HepG2 (cell line): ENCODE results near the gene DCAF15. TPM values are rescaled to one million over a fixed set of nuclear protein-coding genes. Genes with fewer than 3 reads are reported as not detected.

Experiments used
- FOXO1 ChIP-seq: sonication (generic); formaldehyde crosslinking; IDR thresholded peaks from 2 replicates; pipeline ENCODE4 v1.4.0; 2020; ENCODE audit warnings: missing genetic modification reagents
- MED8 ChIP-seq: sonication (generic); formaldehyde crosslinking; IDR thresholded peaks from 2 replicates; pipeline ENCODE4 v1.8.1; 2023; ENCODE audit warnings: mild to moderate bottlenecking, missing genetic modification reagents; ENCODE audit not compliant: insufficient replicate concordance
- REL ChIP-seq: sonication (generic); formaldehyde crosslinking; conservative IDR thresholded peaks from 2 replicates; pipeline ENCODE4 v1.8.0; 2022; ENCODE audit warnings: mild to moderate bottlenecking, missing genetic modification reagents, moderate library complexity
- SIN3B ChIP-seq: fragments of 150-350 bp; IDR thresholded peaks from 2 replicates; pipeline ENCODE4 v1.6.1; 2014; ENCODE audit warnings: low read length
- SPEN ChIP-seq: sonication (generic); formaldehyde crosslinking; IDR thresholded peaks from 2 replicates; pipeline ENCODE4 v1.5.1; 2020; ENCODE audit warnings: low read depth, mild to moderate bottlenecking, missing genetic modification reagents
- TARDBP ChIP-seq: sonication (generic); formaldehyde crosslinking; IDR thresholded peaks from 2 replicates; pipeline ENCODE4 v1.8.0; 2022; ENCODE audit warnings: mild to moderate bottlenecking, missing genetic modification reagents
- TBP ChIP-seq: sonication (generic); formaldehyde crosslinking; IDR thresholded peaks from 2 replicates; pipeline ENCODE4 v1.5.0; 2020; ENCODE audit warnings: missing genetic modification reagents
- WIZ ChIP-seq: sonication (generic); formaldehyde crosslinking; IDR thresholded peaks from 2 replicates; pipeline ENCODE4 v1.5.1; 2020; ENCODE audit warnings: mild to moderate bottlenecking, missing genetic modification reagents
- ZNF12 ChIP-seq: sonication (generic); formaldehyde crosslinking; IDR thresholded peaks from 2 replicates; pipeline ENCODE4 v1.5.0; 2020; ENCODE audit warnings: missing genetic modification reagents
- ZNF124 ChIP-seq: sonication (generic); formaldehyde crosslinking; IDR thresholded peaks from 2 replicates; pipeline ENCODE4 v1.4.0; 2020; ENCODE audit warnings: missing genetic modification reagents
- ZNF44 ChIP-seq: sonication (generic); formaldehyde crosslinking; IDR thresholded peaks from 2 replicates; pipeline ENCODE4 v1.5.1; 2020; ENCODE audit warnings: mild to moderate bottlenecking, missing genetic modification reagents
- ZNF75D ChIP-seq: sonication (generic); formaldehyde crosslinking; IDR thresholded peaks from 2 replicates; pipeline ENCODE4 v1.8.1; 2023; ENCODE audit warnings: missing genetic modification reagents, mild to moderate bottlenecking, borderline replicate concordance
- ZNF782 ChIP-seq: sonication (generic); formaldehyde crosslinking; IDR thresholded peaks from 2 replicates; pipeline ENCODE4 v1.4.0; 2020; ENCODE audit warnings: missing genetic modification reagents, mild to moderate bottlenecking, borderline replicate concordance
- polyA plus RNA-seq, 8 experiments: library from polyadenylated mRNA; depleted of rRNA in 3 of 8; stranded (reverse) in 7 of 8; unstranded in 1 of 8; fragments of >200 nt; fragmentation: Illumina TruSeq in 4 of 8; extraction: Trizol in 4 of 8; gene quantifications; 2 replicates each; pipeline versions ENCODE4 v1.2.1 to v1.2.3, GENCODE V29; 2011 to 2016; ENCODE audit warnings: low read depth in 4 of 8, missing spikeins in 1 of 8, mixed read lengths in 1 of 8; ENCODE audit not compliant: insufficient read depth in 1 of 8
- total RNA-seq, 5 experiments: library from RNA; depleted of rRNA; stranded (reverse); fragments of >200 nt; fragmentation: Illumina TruSeq; extraction: Trizol; gene quantifications; 2 replicates each; pipeline ENCODE4 v1.2.3, GENCODE V29; 2016; ENCODE audit warnings: low read depth in 1 of 5
- TF ChIP-seq, protein P1 (sequence below): IDR thresholded peaks from 2 replicates; pipeline ENCODE4 v1.6.1; 2012; ENCODE audit warnings: inconsistent platforms
- TF ChIP-seq, protein P2 (sequence below): sonication (generic); formaldehyde crosslinking; IDR thresholded peaks from 2 replicates; pipeline ENCODE4 v1.8.0; 2022; ENCODE audit warnings: missing genetic modification reagents, mild to moderate bottlenecking, inconsistent platforms, borderline replicate concordance
- TF ChIP-seq, protein P3 (sequence below): sonication (generic); formaldehyde crosslinking; IDR thresholded peaks from 2 replicates; pipeline ENCODE4 v1.4.0; 2020; ENCODE audit warnings: missing genetic modification reagents
- TF ChIP-seq, protein P4 (sequence below): IDR thresholded peaks from 2 replicates; pipeline ENCODE4 v1.6.1; 2018; ENCODE audit warnings: missing genetic modification reagents
- TF ChIP-seq, protein P5 (sequence below): sonication (generic); formaldehyde crosslinking; IDR thresholded peaks from 2 replicates; pipeline ENCODE4 v1.8.1; 2023; ENCODE audit warnings: mild to moderate bottlenecking, missing genetic modification reagents

The DCAF15 gene
- total and polyA plus RNA-seq, 2 of the 13 experiments (the other 11 are each of a cell fraction or from before 2014, with no cell fraction given) = 13.6 to 14.0 TPM

DNA sequence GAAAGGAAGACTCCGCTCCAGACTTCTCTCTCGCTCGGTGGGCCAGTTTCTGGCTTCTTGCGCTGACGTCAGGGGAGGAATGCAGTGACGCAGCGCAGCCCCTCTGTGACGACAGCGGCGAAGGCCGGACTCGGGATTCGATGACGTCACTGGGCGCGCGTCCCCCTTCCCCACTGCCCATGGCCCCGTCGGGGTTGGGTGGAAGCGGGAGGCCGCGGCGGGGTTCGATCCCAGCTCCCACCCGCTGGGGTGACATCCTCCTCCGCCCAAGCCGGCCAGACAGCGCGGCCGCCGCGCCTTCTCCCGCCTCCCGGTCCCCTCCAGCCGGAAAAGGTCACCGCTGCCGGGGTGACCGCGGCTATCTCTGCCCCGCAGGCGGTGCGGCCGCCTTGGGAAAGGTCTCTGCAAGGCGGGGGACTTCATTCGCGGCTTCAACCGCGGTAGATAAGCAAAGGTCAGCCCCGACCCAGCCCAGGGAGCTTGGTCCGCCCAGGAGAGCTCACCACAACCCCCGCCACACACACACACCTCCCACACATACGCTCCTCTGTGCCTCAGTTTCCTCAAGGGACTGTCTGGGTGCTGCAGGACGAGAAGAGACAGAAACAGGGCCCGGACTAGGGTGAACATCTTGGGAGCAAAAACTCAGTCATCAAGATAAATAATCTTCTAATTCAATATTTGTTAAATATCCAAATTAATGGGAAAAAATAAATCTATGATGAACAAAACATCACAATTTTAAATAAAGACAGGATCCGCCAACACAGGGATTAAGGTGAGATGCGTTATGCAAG is 54.7 kb downstream of the DCAF15 start (continued):
- TF ChIP-seq TBP (CRISPR knock-in tag) (no peak), ZNF12 (no peak), ZNF44 (CRISPR knock-in tag) (0 out of 2 replicates have a peak, but pooled peaks have one; percentile 47), MED8 (CRISPR knock-in tag) (peak; percentile 63), SPEN (CRISPR knock-in tag) (peak; percentile 73), REL (CRISPR knock-in tag) (peak; percentile 55; the same call in 1 of the 2 replicates), FOXO1 (CRISPR knock-in tag) (peak; percentile 70; the same call in 1 of the 2 replicates), ZNF124 (CRISPR knock-in tag) (peak; percentile 74; the same call in 1 of the 2 replicates), WIZ (CRISPR knock-in tag) (peak; percentile 83; the same call in 1 of the 2 replicates), TARDBP (CRISPR knock-in tag) (peak; percentile 79; the same call in 1 of the 2 replicates), ZNF75D (CRISPR knock-in tag) (no peak), SIN3B (peak; percentile 42; the same call in 1 of the 2 replicates), ZNF782 (CRISPR knock-in tag) (no peak)
- TF ChIP-seq, protein P1, sequence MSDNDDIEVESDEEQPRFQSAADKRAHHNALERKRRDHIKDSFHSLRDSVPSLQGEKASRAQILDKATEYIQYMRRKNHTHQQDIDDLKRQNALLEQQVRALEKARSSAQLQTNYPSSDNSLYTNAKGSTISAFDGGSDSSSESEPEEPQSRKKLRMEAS = peak; percentile 37; the same call in 1 of the 2 replicates
- TF ChIP-seq, protein P2, sequence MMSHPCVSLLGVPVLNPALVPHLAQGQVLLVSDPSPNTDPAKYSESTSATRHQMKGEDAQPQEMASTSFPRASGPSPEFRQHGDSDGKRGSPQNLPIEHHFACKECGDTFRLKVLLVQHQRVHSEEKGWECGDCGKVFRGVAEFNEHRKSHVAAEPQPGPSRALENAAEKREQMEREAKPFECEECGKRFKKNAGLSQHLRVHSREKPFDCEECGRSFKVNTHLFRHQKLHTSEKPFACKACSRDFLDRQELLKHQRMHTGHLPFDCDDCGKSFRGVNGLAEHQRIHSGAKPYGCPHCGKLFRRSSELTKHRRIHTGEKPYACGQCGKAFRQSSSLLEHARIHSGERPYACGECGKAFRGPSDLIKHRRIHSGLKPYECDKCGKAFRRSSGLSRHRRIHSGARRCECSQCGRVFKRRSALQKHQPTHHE (CRISPR knock-in tag) = 0 out of 2 replicates have a peak, but pooled peaks have one; percentile 69
- TF ChIP-seq, protein P3, sequence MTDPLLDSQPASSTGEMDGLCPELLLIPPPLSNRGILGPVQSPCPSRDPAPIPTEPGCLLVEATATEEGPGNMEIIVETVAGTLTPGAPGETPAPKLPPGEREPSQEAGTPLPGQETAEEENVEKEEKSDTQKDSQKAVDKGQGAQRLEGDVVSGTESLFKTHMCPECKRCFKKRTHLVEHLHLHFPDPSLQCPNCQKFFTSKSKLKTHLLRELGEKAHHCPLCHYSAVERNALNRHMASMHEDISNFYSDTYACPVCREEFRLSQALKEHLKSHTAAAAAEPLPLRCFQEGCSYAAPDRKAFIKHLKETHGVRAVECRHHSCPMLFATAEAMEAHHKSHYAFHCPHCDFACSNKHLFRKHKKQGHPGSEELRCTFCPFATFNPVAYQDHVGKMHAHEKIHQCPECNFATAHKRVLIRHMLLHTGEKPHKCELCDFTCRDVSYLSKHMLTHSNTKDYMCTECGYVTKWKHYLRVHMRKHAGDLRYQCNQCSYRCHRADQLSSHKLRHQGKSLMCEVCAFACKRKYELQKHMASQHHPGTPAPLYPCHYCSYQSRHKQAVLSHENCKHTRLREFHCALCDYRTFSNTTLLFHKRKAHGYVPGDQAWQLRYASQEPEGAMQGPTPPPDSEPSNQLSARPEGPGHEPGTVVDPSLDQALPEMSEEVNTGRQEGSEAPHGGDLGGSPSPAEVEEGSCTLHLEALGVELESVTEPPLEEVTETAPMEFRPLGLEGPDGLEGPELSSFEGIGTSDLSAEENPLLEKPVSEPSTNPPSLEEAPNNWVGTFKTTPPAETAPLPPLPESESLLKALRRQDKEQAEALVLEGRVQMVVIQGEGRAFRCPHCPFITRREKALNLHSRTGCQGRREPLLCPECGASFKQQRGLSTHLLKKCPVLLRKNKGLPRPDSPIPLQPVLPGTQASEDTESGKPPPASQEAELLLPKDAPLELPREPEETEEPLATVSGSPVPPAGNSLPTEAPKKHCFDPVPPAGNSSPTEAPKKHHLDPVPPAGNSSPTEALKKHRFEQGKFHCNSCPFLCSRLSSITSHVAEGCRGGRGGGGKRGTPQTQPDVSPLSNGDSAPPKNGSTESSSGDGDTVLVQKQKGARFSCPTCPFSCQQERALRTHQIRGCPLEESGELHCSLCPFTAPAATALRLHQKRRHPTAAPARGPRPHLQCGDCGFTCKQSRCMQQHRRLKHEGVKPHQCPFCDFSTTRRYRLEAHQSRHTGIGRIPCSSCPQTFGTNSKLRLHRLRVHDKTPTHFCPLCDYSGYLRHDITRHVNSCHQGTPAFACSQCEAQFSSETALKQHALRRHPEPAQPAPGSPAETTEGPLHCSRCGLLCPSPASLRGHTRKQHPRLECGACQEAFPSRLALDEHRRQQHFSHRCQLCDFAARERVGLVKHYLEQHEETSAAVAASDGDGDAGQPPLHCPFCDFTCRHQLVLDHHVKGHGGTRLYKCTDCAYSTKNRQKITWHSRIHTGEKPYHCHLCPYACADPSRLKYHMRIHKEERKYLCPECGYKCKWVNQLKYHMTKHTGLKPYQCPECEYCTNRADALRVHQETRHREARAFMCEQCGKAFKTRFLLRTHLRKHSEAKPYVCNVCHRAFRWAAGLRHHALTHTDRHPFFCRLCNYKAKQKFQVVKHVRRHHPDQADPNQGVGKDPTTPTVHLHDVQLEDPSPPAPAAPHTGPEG (CRISPR knock-in tag) = peak; percentile 9; the same call in 1 of the 2 replicates
- TF ChIP-seq, protein P4, sequence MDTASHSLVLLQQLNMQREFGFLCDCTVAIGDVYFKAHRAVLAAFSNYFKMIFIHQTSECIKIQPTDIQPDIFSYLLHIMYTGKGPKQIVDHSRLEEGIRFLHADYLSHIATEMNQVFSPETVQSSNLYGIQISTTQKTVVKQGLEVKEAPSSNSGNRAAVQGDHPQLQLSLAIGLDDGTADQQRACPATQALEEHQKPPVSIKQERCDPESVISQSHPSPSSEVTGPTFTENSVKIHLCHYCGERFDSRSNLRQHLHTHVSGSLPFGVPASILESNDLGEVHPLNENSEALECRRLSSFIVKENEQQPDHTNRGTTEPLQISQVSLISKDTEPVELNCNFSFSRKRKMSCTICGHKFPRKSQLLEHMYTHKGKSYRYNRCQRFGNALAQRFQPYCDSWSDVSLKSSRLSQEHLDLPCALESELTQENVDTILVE (CRISPR knock-in tag) = peak; percentile 75; the same call in 1 of the 2 replicates
- TF ChIP-seq, protein P5, sequence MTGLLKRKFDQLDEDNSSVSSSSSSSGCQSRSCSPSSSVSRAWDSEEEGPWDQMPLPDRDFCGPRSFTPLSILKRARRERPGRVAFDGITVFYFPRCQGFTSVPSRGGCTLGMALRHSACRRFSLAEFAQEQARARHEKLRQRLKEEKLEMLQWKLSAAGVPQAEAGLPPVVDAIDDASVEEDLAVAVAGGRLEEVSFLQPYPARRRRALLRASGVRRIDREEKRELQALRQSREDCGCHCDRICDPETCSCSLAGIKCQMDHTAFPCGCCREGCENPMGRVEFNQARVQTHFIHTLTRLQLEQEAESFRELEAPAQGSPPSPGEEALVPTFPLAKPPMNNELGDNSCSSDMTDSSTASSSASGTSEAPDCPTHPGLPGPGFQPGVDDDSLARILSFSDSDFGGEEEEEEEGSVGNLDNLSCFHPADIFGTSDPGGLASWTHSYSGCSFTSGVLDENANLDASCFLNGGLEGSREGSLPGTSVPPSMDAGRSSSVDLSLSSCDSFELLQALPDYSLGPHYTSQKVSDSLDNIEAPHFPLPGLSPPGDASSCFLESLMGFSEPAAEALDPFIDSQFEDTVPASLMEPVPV (CRISPR knock-in tag) = 0 out of 2 replicates have a peak, but pooled peaks have one; percentile 67
